IgD-negative memory B cell (primary cell): ENCODE measurements around the gene LEF1. TPM values are rescaled to one million over a fixed set of nuclear protein-coding genes. Genes with fewer than 3 reads are reported as not detected.
"Not testable (repeated sequence)": the region's sequence is repeated elsewhere in the genome, so short reads cannot be mapped to it uniquely, and the experiment has no call there.

Source experiments
- H3K27ac Mint-ChIP-seq, 3 donors: one replicate each; pipeline ENCODE4 v1.8.0; 2020 to 2022; ENCODE audit warnings: mild to moderate bottlenecking in 3 of 3, mixed read lengths in 3 of 3, moderate library complexity in 1 of 3
- H3K27me3 Mint-ChIP-seq: one replicate; pipeline ENCODE4 v1.8.0; 2021; ENCODE audit warnings: mixed read lengths
- H3K36me3 Mint-ChIP-seq: one replicate; pipeline ENCODE4 v1.8.0; 2020; ENCODE audit warnings: mild to moderate bottlenecking, mixed read lengths
- H3K4me1 Mint-ChIP-seq, 3 donors: one replicate each; pipeline ENCODE4 v1.8.0; 2020 to 2022; ENCODE audit warnings: mixed read lengths in 3 of 3, mild to moderate bottlenecking in 1 of 3
- H3K4me3 Mint-ChIP-seq, 4 donors: one replicate each; pipeline ENCODE4 v1.8.0; 2020 to 2022; ENCODE audit warnings: mild to moderate bottlenecking in 4 of 4, mixed read lengths in 4 of 4, moderate library complexity in 3 of 4
- H3K9me3 Mint-ChIP-seq, 3 donors: one replicate each; pipeline ENCODE4 v1.8.0; 2020 to 2021; ENCODE audit warnings: mixed read lengths in 3 of 3, mild to moderate bottlenecking in 1 of 3
- polyA plus RNA-seq: library from polyadenylated mRNA; unstranded; fragments of 300-500 nt; fragmentation: Illumina TruSeq; gene quantifications from one replicate; pipeline ENCODE4 v1.2.3, GENCODE V29; 2021

LEF1 gene
- polyA plus RNA-seq, 1 donor from 2014 or later: 14.5 TPM

DNA sequence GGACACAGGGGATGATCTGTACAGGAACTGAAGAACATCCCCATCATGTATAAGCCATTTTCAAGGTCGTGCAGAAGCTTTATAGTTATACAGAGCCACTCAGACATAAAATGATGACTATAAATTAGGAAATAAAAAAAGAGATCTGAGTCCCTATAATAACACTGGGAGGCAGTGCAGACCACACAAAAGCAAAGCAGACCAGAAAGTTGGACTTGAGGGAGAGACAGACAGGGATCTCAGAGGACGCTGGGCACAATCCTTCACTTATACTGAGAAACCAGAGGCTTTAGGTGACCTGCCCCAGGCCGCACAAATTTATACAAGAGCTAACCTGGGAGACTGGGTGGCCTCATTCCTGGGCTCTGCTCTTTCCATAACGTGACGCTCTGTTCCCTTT, 108.6 kb downstream of the LEF1 start:
- Mint-ChIP-seq H3K4me1 (peaks cover 0 to 2% (median 0%) of the 10 kb centered on the region in 3 donors), H3K9me3 (peaks cover 0 to 1% (median 0%) of the 10 kb centered on the region in 3 donors), H3K27me3 (peaks cover 10% of the 10 kb centered on the region), H3K36me3 (no peaks in the 10 kb centered on the region), H3K27ac (no peak overlapping the region), H3K4me3 (no peak overlapping the region)

GRCh38 chr4:108058685-108059440, 109.9 kb downstream of the LEF1 start:
- Mint-ChIP-seq H3K27me3 (peaks cover 10% of the 10 kb centered on the region), H3K36me3 (no peaks in the 10 kb centered on the region), H3K4me3 (no peak overlapping the region), H3K27ac (no peak overlapping the region), H3K4me1 (peaks cover 0 to 2% (median 0%) of the 10 kb centered on the region in 3 donors), H3K9me3 (peaks cover 0 to 1% (median 0%) of the 10 kb centered on the region in 3 donors)

DNA sequence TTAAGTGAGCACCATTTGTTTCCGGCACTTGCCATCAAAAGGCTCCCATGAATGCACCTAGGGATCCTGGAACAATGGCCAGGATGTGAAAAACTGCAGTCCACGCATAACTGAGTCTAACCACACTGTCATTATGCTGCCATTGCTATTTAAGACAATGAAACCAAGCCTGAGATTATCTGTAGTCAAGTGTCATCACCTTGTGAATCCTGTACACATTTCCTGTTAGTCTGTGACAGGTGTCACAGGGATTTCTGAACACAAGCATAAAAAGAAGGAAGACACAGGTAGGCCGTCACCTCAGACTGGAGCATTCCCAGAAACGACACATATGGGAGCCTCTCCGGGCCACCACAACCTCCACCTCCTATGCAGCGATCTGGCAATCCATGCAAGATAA, 112.3 kb downstream of the LEF1 start:
- Mint-ChIP-seq H3K4me1 (peaks cover 0 to 2% (median 0%) of the 10 kb centered on the region in 3 donors), H3K27me3 (peaks cover 8% of the 10 kb centered on the region), H3K36me3 (no peaks in the 10 kb centered on the region), H3K27ac (no peak overlapping the region), H3K9me3 (peaks cover 0 to 1% (median 0%) of the 10 kb centered on the region in 3 donors), H3K4me3 (no peak overlapping the region)

- Mint-ChIP-seq H3K4me3 (no peak overlapping the region), H3K27ac (peak overlapping the region in 1 of 3 donors; percentile 56), H3K36me3 (no peaks in the 10 kb centered on the region), H3K4me1 (peaks cover 0 to 2% (median 0%) of the 10 kb centered on the region in 3 donors), H3K9me3 (peaks cover 0 to 1% (median 0%) of the 10 kb centered on the region in 3 donors), H3K27me3 (peaks cover 5% of the 10 kb centered on the region)
These were observed 112.9 kb downstream of the LEF1 start for GRCh38 chr4:108055787-108056186.

DNA sequence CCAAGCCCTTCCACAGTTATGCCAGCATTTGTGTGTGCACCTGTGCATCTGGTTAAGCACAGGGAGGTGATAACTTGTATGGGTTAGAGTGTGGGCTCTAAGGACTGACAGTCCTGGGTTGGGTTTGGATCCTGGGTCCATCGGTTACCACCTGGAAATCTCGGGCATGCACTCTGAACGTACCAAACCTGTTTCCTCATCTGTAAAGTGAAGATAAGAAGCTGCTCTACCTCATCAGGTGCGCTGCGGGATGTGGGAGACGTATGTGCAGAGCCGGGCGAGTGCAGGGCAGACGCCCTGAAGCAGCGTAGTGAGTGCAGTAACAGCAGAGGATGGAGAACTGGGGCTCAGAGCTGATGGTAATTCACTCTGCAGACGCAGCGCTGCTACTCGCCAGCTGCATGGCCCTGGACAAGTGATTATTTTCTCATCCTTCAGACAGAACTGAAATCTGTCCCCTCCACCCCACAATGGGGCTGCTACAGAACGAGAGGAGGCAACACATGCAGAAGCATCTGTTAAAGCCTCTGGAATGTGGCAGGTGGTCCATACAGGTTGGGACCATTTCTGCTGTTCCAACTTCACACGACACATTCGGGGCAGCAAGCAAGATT, 114.6 kb downstream of the LEF1 start:
- Mint-ChIP-seq H3K36me3 (no peaks in the 10 kb centered on the region), H3K27me3 (peaks cover 6% of the 10 kb centered on the region), H3K4me1 (peaks cover 0 to 4% (median 3%) of the 10 kb centered on the region in 3 donors), H3K9me3 (peaks cover 0 to 1% (median 0%) of the 10 kb centered on the region in 3 donors), H3K27ac (no peak overlapping the region), H3K4me3 (peak overlapping the region in 1 of 4 donors; percentile 15)

DNA sequence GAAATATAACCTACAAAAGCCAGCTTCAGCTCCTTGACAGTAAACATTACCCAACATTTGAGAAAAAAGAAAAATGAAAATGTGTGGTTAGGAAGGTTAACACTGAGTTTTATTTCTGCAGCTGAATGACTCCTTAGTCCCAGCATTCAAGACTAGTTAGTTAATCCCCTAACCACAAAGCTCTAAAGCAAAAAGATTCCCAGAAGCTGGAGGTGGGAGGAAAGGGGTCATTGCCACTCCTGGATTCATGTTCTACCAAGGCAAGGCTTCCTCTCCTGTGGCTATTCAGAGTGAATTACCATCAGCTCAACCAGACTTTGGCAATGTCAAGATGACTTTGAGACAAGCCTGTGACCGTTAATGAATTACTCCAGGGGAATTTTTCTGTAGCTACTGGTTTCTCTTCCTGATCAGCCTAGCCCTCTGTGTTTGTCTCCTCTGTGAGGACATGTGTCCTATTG, 115.5 kb downstream of the LEF1 start:
- peaks cover 6% of the 10 kb centered on the region for H3K27me3 Mint-ChIP-seq
- H3K27ac Mint-ChIP-seq: no peak overlapping the region
- H3K4me3 Mint-ChIP-seq: no peak overlapping the region
- peaks cover 0 to 7% (median 3%) of the 10 kb centered on the region in 3 donors for H3K4me1 Mint-ChIP-seq
- no peaks in the 10 kb centered on the region for H3K36me3 Mint-ChIP-seq
- H3K9me3 Mint-ChIP-seq: peaks cover 0 to 1% (median 0%) of the 10 kb centered on the region in 3 donors

DNA sequence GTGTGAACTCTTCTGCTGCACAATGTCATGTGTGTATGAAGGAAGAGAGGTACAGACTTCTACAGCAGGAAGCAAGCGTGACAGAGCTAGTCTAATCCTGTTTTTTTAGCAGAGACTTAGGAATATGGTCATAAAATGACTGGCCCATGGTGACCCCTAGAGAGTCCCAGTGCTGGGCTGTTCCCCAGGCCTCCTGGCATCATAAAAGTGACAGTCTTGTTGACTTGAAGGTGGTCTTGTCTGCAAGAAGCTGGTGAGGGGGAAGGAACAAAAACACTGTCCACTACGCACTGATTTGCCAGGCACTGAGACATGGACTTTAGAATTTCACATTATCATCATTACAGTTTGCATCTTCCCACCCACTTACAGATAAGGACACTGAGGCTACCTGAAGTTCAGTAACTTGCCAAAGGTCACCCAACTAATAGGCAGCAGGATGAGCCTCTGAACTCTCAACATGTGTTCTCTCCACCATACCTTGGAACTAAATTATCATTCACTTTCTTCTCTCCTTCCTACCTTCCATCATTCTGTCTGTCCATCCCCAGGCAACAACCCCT, 116.1 kb downstream of the LEF1 start:
- H3K4me3 Mint-ChIP-seq: no peak overlapping the region
- peaks cover 6% of the 10 kb centered on the region for H3K27me3 Mint-ChIP-seq
- no peak overlapping the region for H3K27ac Mint-ChIP-seq
- H3K4me1 Mint-ChIP-seq: peaks cover 0 to 7% (median 3%) of the 10 kb centered on the region in 3 donors
- H3K9me3 Mint-ChIP-seq: peaks cover 0 to 1% (median 0%) of the 10 kb centered on the region in 3 donors
- H3K36me3 Mint-ChIP-seq: no peaks in the 10 kb centered on the region

GRCh38 chr4:108051343-108051742, 117.4 kb downstream of the LEF1 start:
- H3K27ac Mint-ChIP-seq: peak overlapping the region in 1 of 3 donors; percentile 7

GRCh38 chr4:108050166-108051111, 118.3 kb downstream of the LEF1 start:
- peak overlapping the region in 1 of 3 donors; percentile 15 for H3K27ac Mint-ChIP-seq
- not testable (repeated sequence) for H3K27me3 Mint-ChIP-seq, H3K36me3 Mint-ChIP-seq, H3K9me3 Mint-ChIP-seq, H3K4me1 Mint-ChIP-seq
- H3K4me3 Mint-ChIP-seq: peak overlapping the region in 1 of 4 donors; percentile 20

More at GRCh38 chr4:108051343-108051742, 117.4 kb downstream of the LEF1 start:
- Mint-ChIP-seq H3K4me1 (peaks cover 0 to 7% (median 1%) of the 10 kb centered on the region in 3 donors), H3K9me3 (peaks cover 0 to 1% (median 0%) of the 10 kb centered on the region in 3 donors), H3K27me3 (peaks cover 6% of the 10 kb centered on the region), H3K4me3 (no peak overlapping the region), H3K36me3 (no peaks in the 10 kb centered on the region)

GRCh38 chr4:108049406-108049805, 119.3 kb downstream of the LEF1 start:
- peaks cover 1% of the 10 kb centered on the region for H3K27me3 Mint-ChIP-seq
- peak overlapping the region; percentile 10 to 67 (median 36) for H3K4me3 Mint-ChIP-seq
- no peaks in the 10 kb centered on the region for H3K36me3 Mint-ChIP-seq
- H3K9me3 Mint-ChIP-seq: no peaks in the 10 kb centered on the region
- peaks cover 0 to 7% (median 1%) of the 10 kb centered on the region in 3 donors for H3K4me1 Mint-ChIP-seq
- peak overlapping the region in 2 of 3 donors; percentile 17 to 18 for H3K27ac Mint-ChIP-seq

DNA sequence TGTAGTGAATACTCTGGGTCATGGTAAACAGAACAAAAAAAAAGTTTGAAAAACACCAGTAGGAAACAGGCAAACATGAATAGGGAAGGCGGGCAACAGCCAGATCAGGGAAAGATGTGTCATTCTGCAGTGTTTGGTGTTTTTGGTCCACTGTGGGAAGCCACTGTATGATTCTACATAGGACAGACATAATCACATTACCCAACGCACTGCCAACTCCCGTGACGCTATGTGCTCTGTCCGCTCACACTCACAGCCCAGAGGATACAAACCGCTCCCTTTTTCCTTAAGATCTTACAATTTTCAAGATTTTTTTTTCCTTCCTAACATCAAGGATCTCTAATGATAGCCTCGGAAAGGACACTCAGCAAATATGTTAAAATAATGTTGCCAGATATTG, 119.7 kb downstream of the LEF1 start:
- no peaks in the 10 kb centered on the region for H3K36me3 Mint-ChIP-seq

DNA sequence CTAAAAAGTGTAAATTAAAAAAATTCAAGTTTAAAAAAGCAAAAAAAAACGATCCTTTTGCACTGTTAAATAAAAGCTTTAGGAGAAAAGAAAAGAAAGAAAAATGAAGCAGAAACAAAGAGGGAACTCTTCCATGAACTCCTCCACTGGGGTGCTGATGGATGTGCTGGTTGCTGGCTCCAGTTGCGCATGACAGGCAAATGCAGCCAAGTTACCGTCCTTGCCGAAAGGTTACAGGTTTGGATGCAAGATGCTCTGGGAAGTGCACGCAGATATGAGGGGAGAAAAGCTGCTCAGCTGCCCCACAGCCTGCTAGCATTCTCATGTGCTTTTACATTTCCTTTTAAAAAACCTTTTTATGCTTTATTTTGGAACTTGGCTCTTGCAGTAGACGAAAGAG, 120.6 kb downstream of the LEF1 start:
- no peaks in the 10 kb centered on the region for H3K36me3 Mint-ChIP-seq
- H3K9me3 Mint-ChIP-seq: no peaks in the 10 kb centered on the region
- H3K4me1 Mint-ChIP-seq: peaks cover 0 to 7% (median 1%) of the 10 kb centered on the region in 3 donors
- H3K4me3 Mint-ChIP-seq: no peak overlapping the region
- peaks cover 1% of the 10 kb centered on the region for H3K27me3 Mint-ChIP-seq
- H3K27ac Mint-ChIP-seq: no peak overlapping the region

More for the DNA sequence above, 119.7 kb downstream of the LEF1 start:
- Mint-ChIP-seq H3K9me3 (no peaks in the 10 kb centered on the region), H3K4me1 (peaks cover 0 to 7% (median 1%) of the 10 kb centered on the region in 3 donors), H3K27me3 (peaks cover 1% of the 10 kb centered on the region), H3K27ac (peak overlapping the region in 2 of 3 donors; percentile 17 to 18), H3K4me3 (peak overlapping the region; percentile 10 to 67 (median 36))

- Mint-ChIP-seq H3K27me3 (peaks cover 1% of the 10 kb centered on the region), H3K4me1 (peaks cover 0 to 7% (median 1%) of the 10 kb centered on the region in 3 donors), H3K36me3 (no peaks in the 10 kb centered on the region), H3K27ac (no peak overlapping the region), H3K9me3 (no peaks in the 10 kb centered on the region), H3K4me3 (no peak overlapping the region)
These were observed 121.5 kb downstream of the LEF1 start for GRCh38 chr4:108047199-108047598.

- peaks cover 1% of the 10 kb centered on the region for H3K27me3 Mint-ChIP-seq
- H3K27ac Mint-ChIP-seq: no peak overlapping the region
- no peaks in the 10 kb centered on the region for H3K36me3 Mint-ChIP-seq
- no peaks in the 10 kb centered on the region for H3K9me3 Mint-ChIP-seq
- H3K4me3 Mint-ChIP-seq: no peak overlapping the region
- H3K4me1 Mint-ChIP-seq: peaks cover 0 to 7% (median 1%) of the 10 kb centered on the region in 3 donors
These were observed 123.1 kb downstream of the LEF1 start for GRCh38 chr4:108045687-108046024.
